Activated naive CD4-positive, alpha-beta T cell treated with anti-CD3 and anti-CD28 coated beads, Interleukin-2, amount 50 U/mL, for 16 hours (primary cell): ENCODE results near the gene RPL3.
A peak's percentile ranks its signal among the peaks of the same experiment; 100 is the strongest.

Experiments used
- DNase-seq: peaks from one replicate; pipeline ENCODE4 v3.0.0-alpha.2; 2020

Gene RPL3

GRCh38 chr22:39316440-39317083, 2.9 kb downstream of the RPL3 start:
- DNase-seq, result peak; percentile 80

GRCh38 chr22:39315389-39315788, 4.0 kb downstream of the RPL3 start:
- DNase-seq, result no peak

- DNase-seq, result no peak
These were observed 5.0 kb downstream of the RPL3 start for GRCh38 chr22:39314251-39314971.

GRCh38 chr22:39313258-39314001, 6.0 kb downstream of the RPL3 start:
- no peak for DNase-seq

GRCh38 chr22:39312410-39312809, 7.0 kb downstream of the RPL3 start:
- DNase-seq, result no peak

- peak; percentile 36 for DNase-seq
These were observed 7.6 kb downstream of the RPL3 start for GRCh38 chr22:39311592-39312400.

- no peak for DNase-seq
These were observed 9.3 kb downstream of the RPL3 start for GRCh38 chr22:39309881-39310714.

- DNase-seq, result no peak
These were observed 10.0 kb downstream of the RPL3 start for GRCh38 chr22:39309364-39309861.

GRCh38 chr22:39308614-39309363, 10.6 kb downstream of the RPL3 start:
- DNase-seq, result no peak

GRCh38 chr22:39306456-39307361, 12.7 kb downstream of the RPL3 start:
- DNase-seq, result peak; percentile 53

GRCh38 chr22:39303892-39304671, 15.3 kb downstream of the RPL3 start:
- no peak for DNase-seq

- no peak for DNase-seq
These were observed 16.1 kb downstream of the RPL3 start for GRCh38 chr22:39303358-39303757.

GRCh38 chr22:39302431-39302960, 16.9 kb downstream of the RPL3 start:
- no peak for DNase-seq

- DNase-seq, result no peak
These were observed 17.5 kb downstream of the RPL3 start for GRCh38 chr22:39301926-39302325.

GRCh38 chr22:39301108-39301507, 18.3 kb downstream of the RPL3 start:
- no peak for DNase-seq

GRCh38 chr22:39300186-39300830, 19.1 kb downstream of the RPL3 start:
- DNase-seq, result no peak

- DNase-seq, result no peak
These were observed 19.6 kb downstream of the RPL3 start for GRCh38 chr22:39299829-39300178.

GRCh38 chr22:39298241-39298987, 21.0 kb downstream of the RPL3 start:
- no peak for DNase-seq
